ENCODE results near the gene EED.

EED gene

DNA sequence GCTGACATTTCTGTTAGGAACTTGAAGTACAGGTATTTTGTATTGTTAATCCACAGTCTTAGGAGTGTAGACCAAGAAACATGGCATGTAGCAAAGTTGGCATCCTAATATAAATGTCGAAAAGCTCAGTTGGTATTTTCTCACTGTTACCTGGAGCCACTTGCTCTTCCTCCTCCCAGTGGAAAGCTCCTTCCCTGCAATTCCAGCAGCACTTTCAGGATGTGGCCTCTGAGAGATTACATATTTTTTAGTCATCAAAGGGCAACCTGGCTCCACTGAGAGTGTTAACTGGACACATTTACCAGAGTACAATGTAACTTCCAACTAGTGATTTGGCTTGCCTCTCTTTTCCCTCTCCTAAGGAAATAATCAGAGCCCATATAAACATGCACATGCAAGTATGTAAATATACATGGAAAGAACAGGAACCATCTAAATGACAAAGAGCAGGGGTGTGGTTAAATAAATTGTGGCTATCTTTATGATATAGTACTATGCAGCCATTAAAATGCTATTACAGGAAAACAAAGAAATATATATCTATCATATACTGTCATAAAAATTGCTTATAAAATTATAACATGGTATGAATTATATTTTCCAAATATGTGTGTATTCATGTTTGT is 14.3 kb upstream of the EED start:
- no peak overlapping the region for H3K4me3 ChIP-seq (ENCODE audit: low read length)
- TF ChIP-seq, protein P1, sequence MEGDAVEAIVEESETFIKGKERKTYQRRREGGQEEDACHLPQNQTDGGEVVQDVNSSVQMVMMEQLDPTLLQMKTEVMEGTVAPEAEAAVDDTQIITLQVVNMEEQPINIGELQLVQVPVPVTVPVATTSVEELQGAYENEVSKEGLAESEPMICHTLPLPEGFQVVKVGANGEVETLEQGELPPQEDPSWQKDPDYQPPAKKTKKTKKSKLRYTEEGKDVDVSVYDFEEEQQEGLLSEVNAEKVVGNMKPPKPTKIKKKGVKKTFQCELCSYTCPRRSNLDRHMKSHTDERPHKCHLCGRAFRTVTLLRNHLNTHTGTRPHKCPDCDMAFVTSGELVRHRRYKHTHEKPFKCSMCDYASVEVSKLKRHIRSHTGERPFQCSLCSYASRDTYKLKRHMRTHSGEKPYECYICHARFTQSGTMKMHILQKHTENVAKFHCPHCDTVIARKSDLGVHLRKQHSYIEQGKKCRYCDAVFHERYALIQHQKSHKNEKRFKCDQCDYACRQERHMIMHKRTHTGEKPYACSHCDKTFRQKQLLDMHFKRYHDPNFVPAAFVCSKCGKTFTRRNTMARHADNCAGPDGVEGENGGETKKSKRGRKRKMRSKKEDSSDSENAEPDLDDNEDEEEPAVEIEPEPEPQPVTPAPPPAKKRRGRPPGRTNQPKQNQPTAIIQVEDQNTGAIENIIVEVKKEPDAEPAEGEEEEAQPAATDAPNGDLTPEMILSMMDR (conservative IDR thresholded peaks at IDR 0.05; ENCODE audit: low read length) = peak; percentile 26; the same call in 1 of the 2 replicates
- no peak for DNase-seq (ENCODE audit: low read depth)

DNA sequence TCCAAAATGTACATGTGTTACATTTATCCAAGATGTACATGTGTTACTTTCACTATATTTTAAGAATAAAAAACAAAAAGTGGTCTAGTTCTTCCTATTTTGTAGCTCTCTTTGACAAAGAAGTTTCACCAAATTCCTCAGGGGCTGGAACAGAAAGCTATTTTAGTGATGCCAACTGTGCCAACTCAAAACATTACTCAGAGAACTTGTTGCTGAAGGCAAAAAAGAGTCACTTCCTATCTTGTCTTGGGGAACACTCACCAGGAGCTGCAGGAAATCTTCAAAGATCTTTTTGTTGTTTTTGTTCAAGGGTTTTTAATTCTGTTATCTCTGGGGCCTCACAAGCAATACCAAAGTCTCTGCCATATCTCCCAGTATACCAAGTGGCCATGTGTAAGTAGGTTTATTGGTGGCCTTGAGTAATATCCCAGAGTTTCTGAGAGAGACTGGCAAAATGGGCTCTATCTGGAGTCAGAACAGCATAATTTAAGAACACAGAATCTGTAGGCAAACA is 13.6 kb upstream of the EED start:
- no peak overlapping the region for H3K4me3 ChIP-seq (ENCODE audit: low read length)

DNA sequence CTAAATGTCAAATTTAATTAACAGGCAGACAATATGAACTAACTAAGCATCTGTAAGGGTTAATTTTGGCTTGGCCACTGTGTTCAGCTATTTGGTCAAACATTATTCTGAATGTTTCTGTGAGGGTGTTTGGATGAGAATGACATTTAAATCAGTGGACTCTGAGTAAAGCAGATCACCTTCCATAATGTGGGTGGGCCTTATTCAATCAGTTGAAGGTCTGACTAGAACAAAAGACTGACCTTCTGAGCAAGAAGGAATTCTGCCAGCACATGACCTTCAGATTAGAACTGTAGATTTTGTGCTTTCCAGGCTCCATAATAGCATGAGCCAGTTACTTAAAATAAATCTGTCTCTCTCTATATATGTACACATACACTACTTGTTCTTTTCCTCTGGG is 12.0 kb upstream of the EED start:
- no peak overlapping the region for H3K4me3 ChIP-seq (ENCODE audit: low read length)
- TF ChIP-seq, protein P1 (conservative IDR thresholded peaks at IDR 0.05; ENCODE audit: low read length) = no peak
- DNase-seq (ENCODE audit: low read depth) = no peak

More for the DNA sequence above, 13.6 kb upstream of the EED start:
- TF ChIP-seq, protein P1 (conservative IDR thresholded peaks at IDR 0.05; ENCODE audit: low read length) = no peak
- no peak for DNase-seq (ENCODE audit: low read depth)

DNA sequence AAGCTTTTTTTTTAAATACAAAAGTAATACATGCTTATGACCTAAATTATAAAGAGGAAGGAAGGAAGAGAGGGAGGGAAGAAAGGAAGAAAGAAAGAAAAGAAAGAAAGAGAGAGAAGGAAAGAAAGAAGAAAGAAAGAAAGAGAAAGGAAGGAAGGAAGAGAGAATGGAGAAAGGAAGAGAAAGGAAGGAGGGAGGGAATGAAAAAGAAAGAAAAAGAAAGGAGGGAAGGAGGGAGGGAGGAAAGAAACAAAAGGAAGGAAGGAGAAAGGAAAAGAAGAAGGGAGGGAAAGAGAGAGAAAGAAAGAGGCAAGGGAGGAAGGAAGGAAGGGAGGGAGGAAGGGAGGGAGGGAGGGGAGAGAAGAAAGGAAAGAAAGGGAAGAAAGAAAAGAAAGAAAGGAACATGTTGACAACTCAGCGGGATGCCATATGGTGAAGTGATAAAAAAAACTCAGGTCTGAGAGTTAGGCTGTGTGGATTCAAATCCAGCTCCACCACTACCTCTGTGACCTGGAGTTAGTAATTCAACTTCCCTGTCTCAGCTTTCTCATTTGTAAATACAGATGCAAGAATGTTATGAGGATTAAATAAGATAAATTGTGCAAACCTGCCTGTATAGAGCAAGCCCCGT is 9.6 kb upstream of the EED start:
- DNase-seq (ENCODE audit: low read depth) = no peak
- H3K4me3 ChIP-seq (ENCODE audit: low read length) = no peak overlapping the region
- TF ChIP-seq, protein P1 (conservative IDR thresholded peaks at IDR 0.05; ENCODE audit: low read length) = no peak

DNA sequence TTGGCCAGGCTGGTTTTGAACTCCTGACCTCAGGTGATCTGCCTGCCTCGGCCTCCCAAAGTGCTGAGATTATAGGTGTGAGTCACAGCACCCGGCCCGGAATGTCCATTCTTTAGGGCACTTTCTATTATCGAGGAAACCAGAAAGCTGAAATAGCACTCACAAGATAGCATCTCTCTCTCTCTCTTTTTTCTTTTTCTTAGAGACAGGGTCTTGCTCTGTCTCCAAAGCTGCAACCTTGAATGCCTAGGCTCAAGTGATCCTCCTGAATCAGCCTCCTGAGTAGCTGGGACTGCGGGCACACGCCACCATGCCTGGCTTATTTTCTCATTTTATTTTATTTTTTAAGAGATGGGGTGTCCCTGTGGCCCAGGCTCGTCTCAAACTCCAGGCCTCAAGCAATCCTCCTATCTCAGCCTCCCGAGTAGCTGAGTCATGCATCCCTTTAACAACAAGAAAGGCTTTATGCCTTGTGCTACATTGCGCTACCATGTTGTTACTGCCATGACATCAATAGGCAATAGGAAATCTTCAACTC is 7.2 kb upstream of the EED start:
- no peak overlapping the region for H3K4me3 ChIP-seq (ENCODE audit: low read length)
- TF ChIP-seq, protein P1 (conservative IDR thresholded peaks at IDR 0.05; ENCODE audit: low read length) = no peak
- DNase-seq (ENCODE audit: low read depth) = no peak

DNA sequence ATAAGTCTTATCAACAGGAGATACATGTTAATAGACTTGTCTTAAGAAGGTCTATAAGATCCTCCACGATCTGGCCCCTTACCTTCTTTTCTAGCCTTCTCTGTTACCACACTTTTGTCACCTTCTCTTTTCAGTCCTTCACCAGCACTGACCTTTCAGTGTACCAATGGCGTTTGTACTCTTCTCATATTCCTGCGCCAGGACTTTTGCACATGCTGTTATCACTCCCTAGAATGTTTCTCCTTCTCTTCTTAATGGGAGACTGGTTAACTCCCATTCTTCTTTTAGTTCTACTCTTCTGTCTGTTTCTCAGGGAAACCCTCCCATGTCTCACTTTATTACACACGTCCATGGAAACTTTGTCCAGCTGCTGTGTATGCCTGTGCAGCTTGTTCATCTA is 4.4 kb upstream of the EED start:
- DNase-seq (ENCODE audit: low read depth) = no peak
- H3K4me3 ChIP-seq (ENCODE audit: low read length) = no peak overlapping the region
- TF ChIP-seq, protein P1 (conservative IDR thresholded peaks at IDR 0.05; ENCODE audit: low read length) = no peak
